NT2/D1 (cell line): ENCODE measurements around the gene BMPR1B.

Experiments
- DNase-seq: peaks from one replicate; pipeline ENCODE4 v3.0.0-alpha.2; 2011; ENCODE audit warnings: low read depth, low spot score
- H3K27me3 ChIP-seq: 2 replicates; pipeline ENCODE4 v1.6.0; 2011; ENCODE audit warnings: mild to moderate bottlenecking; ENCODE audit not compliant: insufficient read length, insufficient read depth
- H3K36me3 ChIP-seq: 2 replicates; pipeline ENCODE4 v1.6.1; 2011; ENCODE audit warnings: mild to moderate bottlenecking, low read length, mixed read lengths; ENCODE audit not compliant: insufficient read depth, insufficient read length
- H3K4me1 ChIP-seq: 2 replicates; pipeline ENCODE4 v1.5.1; 2011; ENCODE audit not compliant: insufficient read depth, insufficient read length
- H3K4me3 ChIP-seq: 2 replicates; pipeline ENCODE4 v1.5.1; 2011; ENCODE audit warnings: low read depth; ENCODE audit not compliant: insufficient read length
- H3K9ac ChIP-seq: 2 replicates; pipeline ENCODE4 v1.6.0; 2011; ENCODE audit warnings: low read depth; ENCODE audit not compliant: insufficient read length
- H3K9me3 ChIP-seq: 2 replicates; pipeline ENCODE4 v1.5.1; 2011; ENCODE audit warnings: mild to moderate bottlenecking, low read length; ENCODE audit not compliant: insufficient read depth
- SUZ12 ChIP-seq: IDR thresholded peaks from 2 replicates; pipeline ENCODE4 v1.6.1; 2011; ENCODE audit not compliant: insufficient read length, insufficient read depth; ENCODE audit errors: extremely low read depth
- YY1 ChIP-seq: IDR thresholded peaks from 2 replicates; pipeline ENCODE4 v1.6.1; 2011; ENCODE audit not compliant: insufficient read length, insufficient read depth
- ZNF274 ChIP-seq: IDR thresholded peaks from 2 replicates; pipeline ENCODE4 v1.6.1; 2011; ENCODE audit warnings: mild to moderate bottlenecking, low read depth, low read length

The BMPR1B gene

DNA sequence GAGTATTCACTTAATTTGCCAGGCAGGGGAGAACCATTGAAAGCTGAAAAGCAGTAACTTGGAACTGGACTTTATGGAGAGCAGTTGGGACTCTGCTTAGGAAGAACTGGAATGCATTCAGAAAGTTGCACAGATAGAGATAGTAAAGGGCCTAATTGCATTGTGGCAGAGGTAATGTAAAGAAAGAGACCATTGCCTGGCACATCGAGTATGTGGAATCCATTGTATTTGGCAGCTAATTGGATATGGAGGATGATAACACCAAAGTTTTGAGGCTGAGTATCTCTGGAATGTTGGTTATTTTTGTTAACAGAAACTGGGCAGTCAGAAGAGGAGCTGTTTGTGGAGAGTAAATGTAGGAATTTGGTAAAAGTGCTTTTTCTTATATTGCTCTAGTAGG is 169.9 kb downstream of the BMPR1B start:
- Histone ChIP-seq H3K4me1 (no peaks in the 10 kb centered on the region), H3K4me3 (no peak overlapping the region), H3K27me3 (no peaks in the 10 kb centered on the region), H3K9me3 (no peaks in the 10 kb centered on the region), H3K9ac (no peak overlapping the region), H3K36me3 (no peaks in the 10 kb centered on the region)
- no peak for TF ChIP-seq ZNF274
- no peak for TF ChIP-seq YY1
- no peak for TF ChIP-seq SUZ12
- no peak for DNase-seq

DNA sequence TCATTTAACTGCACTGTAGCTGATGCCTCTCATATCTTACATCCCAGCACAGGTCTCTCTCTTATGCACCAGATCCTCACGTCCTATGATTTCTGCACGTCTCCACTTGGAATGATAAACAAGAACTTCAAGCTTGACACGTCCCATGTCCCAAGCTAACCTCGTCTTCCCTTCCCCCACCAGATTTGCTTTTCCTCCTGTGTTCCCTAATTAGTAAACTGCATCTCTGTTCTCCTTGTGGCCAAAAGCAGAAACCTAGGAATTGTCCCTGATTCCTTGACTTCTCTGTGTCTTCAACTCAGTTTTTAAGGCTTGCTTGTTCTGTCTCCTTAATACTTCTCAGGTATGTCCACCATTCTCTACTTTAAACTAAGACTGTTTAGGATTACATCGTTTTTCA is 171.9 kb downstream of the BMPR1B start:
- no peak overlapping the region for H3K4me3 ChIP-seq
- H3K4me1 ChIP-seq: no peaks in the 10 kb centered on the region
- TF ChIP-seq ZNF274: no peak
- no peak for TF ChIP-seq SUZ12
- TF ChIP-seq YY1: no peak
- no peaks in the 10 kb centered on the region for H3K36me3 ChIP-seq
- DNase-seq: no peak
- H3K9me3 ChIP-seq: no peaks in the 10 kb centered on the region
- no peaks in the 10 kb centered on the region for H3K27me3 ChIP-seq
- H3K9ac ChIP-seq: no peak overlapping the region

DNA sequence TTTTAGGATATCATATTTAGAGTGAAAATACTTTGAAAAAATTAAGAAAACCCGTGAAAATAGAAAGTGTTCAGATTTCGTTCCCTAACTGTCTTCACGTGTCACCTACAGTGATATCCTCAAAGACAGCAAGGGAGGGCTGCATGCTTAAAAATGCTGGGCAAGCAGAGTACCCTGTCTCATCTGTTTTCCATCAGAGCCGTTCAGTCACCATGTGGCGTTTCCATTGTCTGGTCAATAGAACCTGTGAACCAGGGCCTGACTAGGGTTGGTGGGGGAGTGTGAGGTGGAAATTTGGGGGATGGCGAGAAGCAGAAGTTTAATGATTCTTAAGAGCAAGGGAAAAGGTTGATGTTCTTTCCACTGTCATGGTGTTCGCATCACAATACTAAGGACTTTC is 173.9 kb downstream of the BMPR1B start:
- no peaks in the 10 kb centered on the region for H3K36me3 ChIP-seq
- no peak overlapping the region for H3K9ac ChIP-seq
- H3K4me1 ChIP-seq: no peaks in the 10 kb centered on the region
- H3K27me3 ChIP-seq: no peaks in the 10 kb centered on the region
- H3K9me3 ChIP-seq: no peaks in the 10 kb centered on the region
- TF ChIP-seq SUZ12 (no peak), YY1 (no peak), ZNF274 (no peak)
- no peak for DNase-seq
- H3K4me3 ChIP-seq: no peak overlapping the region

DNA sequence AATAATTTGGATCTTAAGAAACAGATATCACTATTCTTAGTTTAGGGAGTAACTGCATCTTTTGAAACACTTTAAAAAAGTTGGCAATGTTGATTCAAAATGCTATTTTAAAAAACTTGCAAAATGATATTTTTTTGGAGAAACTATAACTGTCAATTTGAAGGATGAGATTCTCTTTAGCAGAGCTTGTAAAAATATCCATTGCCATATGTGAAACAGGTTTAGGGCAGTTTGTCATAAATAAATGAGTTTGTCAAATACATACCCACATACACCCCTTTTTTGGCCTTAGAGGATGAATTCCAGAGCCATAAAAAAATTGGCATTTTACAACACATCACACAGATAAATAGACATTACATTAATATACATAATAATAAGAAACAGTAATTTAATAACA is 174.6 kb downstream of the BMPR1B start:
- H3K9me3 ChIP-seq: no peaks in the 10 kb centered on the region
- TF ChIP-seq YY1: no peak
- DNase-seq: no peak
- H3K4me3 ChIP-seq: no peak overlapping the region
- no peaks in the 10 kb centered on the region for H3K4me1 ChIP-seq
- no peaks in the 10 kb centered on the region for H3K27me3 ChIP-seq
- no peaks in the 10 kb centered on the region for H3K36me3 ChIP-seq
- no peak overlapping the region for H3K9ac ChIP-seq

DNA sequence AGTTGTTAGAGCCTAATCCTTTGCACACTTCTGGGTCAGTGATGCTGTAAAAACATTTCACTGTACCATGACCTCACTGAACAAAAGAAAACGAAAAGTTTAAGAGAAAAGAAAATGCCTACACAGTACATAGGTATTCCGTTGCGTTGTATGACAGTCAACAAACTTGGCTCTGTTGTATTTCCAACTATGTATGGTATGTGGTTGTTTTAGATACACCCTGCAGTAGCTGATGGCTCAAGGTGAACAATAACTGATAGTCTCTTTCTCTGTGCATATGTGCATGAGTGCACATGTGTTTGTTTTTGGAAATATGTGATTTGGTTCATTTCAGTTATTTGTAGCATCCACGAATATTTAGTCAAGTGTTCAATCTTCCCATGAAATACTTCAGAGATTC is 176.0 kb downstream of the BMPR1B start:
- no peak overlapping the region for H3K4me3 ChIP-seq
- no peaks in the 10 kb centered on the region for H3K27me3 ChIP-seq
- no peaks in the 10 kb centered on the region for H3K9me3 ChIP-seq
- no peak for TF ChIP-seq ZNF274
- no peak for TF ChIP-seq YY1
- no peak for TF ChIP-seq SUZ12
- no peaks in the 10 kb centered on the region for H3K4me1 ChIP-seq
- DNase-seq: no peak
- no peaks in the 10 kb centered on the region for H3K36me3 ChIP-seq
- no peak overlapping the region for H3K9ac ChIP-seq

DNA sequence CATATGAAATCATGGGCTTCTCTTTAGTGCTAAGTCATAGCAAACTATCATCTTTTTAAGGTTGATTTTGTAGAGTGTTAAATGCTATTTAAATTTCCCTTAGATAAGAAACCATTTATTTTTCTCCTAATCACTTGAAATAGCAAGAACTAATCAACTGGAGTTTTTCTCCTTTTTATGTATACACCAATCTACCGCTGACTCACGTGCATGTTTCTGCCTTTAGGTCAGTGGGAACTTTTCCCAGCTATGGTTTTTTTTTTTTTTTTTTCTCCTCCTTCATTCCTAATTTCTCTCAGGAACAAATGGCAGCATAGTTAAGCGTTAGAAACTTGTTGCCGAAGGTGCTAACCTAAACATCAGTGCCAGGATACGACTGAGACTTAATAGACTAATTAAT is 176.4 kb downstream of the BMPR1B start:
- no peak for TF ChIP-seq SUZ12
- no peak for TF ChIP-seq YY1
- no peak for TF ChIP-seq ZNF274
- Histone ChIP-seq H3K36me3 (no peaks in the 10 kb centered on the region), H3K27me3 (no peaks in the 10 kb centered on the region), H3K9me3 (no peaks in the 10 kb centered on the region), H3K4me3 (no peak overlapping the region), H3K4me1 (no peaks in the 10 kb centered on the region), H3K9ac (no peak overlapping the region)
- DNase-seq: no peak

DNA sequence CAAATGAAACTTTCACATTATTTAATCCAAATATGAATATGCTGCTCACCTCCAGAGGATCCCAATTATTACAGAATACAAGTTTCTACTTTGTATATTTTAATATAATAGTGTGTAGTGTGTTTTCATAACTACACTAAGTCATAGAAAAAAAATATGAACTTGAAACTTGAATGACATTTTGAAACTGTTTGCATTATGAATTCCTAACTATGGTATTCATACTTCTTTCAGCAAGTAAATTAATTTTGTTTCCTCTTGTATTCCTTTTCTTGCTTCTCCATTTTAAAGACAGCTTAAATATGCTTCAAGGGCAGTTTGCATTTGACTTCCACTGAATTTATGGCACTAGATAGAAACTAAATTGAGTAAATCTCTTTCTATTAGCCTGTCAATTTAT is 177.1 kb downstream of the BMPR1B start:
- no peaks in the 10 kb centered on the region for H3K36me3 ChIP-seq
- DNase-seq: no peak
- no peak overlapping the region for H3K4me3 ChIP-seq
- H3K9me3 ChIP-seq: no peaks in the 10 kb centered on the region
- H3K9ac ChIP-seq: no peak overlapping the region
- H3K27me3 ChIP-seq: no peaks in the 10 kb centered on the region
- no peak for TF ChIP-seq SUZ12
- TF ChIP-seq ZNF274: no peak
- no peak for TF ChIP-seq YY1
- no peaks in the 10 kb centered on the region for H3K4me1 ChIP-seq

DNA sequence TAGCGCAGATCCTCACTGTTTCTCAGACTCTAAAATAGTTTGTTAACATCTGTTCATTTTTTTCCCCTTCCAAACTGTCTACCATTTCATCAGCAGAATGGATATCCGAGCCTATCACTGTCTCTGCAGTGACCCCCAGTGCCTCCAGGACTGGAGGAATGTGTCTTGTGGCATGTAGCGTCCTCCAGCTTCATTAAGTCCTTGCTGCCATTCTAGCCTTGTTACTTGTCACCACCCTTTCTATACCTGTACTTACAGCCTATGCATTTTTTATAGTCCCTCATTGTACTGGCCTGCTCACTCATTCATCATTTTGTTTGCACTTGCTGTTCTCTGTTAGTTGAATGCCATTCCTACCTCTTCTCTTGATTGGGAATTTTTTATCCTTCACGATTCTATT is 179.1 kb downstream of the BMPR1B start:
- Histone ChIP-seq H3K9me3 (no peaks in the 10 kb centered on the region), H3K4me1 (no peaks in the 10 kb centered on the region), H3K4me3 (no peak overlapping the region), H3K27me3 (no peaks in the 10 kb centered on the region), H3K36me3 (no peaks in the 10 kb centered on the region), H3K9ac (no peak overlapping the region)
- DNase-seq: no peak
- TF ChIP-seq SUZ12: no peak
- no peak for TF ChIP-seq YY1
- no peak for TF ChIP-seq ZNF274
